ENCODE data around the gene FBLIM1.

FBLIM1 gene

DNA sequence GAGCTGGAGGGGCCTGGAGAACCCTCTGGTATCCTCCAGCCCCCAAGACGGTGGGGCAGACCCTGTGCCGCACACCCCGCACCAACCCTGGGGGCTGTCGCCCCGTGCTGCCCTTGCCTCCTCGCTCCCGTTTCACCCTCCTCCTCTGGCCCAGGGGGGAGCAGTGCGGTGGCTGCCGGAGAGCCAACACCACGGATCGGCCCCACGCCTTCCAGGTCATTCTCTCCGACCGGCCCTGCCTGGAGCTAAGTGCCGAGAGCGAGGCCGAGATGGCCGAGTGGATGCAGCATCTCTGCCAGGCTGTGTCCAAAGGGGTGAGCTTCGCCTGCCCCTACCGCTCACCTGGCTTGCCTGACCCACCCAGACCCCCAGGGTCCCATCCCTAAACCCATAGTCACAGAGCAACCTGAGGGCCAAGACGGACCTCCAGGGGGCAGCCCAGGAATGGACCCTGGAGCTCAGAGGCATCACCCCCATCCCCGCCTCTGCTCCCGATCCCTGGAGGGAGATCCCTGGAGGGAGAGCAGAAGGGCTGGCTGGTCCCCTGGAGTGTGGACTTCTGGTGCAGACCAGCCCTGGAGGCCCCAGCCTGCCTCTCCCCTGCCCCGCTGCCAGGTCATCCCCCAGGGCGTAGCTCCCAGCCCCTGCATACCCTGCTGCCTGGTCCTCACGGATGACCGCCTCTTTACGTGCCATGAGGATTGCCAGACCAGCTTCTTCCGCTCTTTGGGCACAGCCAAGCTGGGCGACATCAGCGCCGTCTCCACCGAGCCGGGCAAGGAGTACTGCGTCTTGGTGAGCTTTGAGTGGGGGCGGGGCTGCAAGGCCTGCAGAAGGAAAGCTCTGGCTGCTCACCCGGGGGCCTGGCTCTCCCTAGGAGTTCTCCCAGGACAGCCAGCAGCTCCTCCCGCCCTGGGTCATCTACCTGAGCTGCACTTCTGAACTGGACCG, 26.6 kb upstream of the FBLIM1 start:
- DNase-seq = no peak

DNA sequence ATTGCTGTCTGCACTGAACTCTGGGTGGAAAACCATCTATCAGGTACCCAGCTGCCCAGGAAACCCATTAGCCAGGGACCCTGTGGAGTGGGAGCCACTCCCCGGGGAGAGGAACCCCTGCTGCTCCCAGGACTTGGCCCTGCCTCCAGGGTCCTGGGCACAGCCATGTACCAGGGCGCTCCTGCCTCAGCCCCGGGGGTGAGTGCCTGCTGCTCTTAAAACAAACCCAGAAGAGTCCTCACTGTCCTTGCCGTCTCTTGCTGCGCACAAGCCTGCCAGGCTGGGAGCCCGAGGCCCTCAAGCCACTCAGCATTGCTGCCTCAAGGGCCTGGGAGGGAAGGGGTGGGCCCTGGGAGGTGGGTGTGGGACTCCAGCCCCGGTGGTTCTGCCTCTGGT, 25.9 kb upstream of the FBLIM1 start:
- DNase-seq = no peak

DNA sequence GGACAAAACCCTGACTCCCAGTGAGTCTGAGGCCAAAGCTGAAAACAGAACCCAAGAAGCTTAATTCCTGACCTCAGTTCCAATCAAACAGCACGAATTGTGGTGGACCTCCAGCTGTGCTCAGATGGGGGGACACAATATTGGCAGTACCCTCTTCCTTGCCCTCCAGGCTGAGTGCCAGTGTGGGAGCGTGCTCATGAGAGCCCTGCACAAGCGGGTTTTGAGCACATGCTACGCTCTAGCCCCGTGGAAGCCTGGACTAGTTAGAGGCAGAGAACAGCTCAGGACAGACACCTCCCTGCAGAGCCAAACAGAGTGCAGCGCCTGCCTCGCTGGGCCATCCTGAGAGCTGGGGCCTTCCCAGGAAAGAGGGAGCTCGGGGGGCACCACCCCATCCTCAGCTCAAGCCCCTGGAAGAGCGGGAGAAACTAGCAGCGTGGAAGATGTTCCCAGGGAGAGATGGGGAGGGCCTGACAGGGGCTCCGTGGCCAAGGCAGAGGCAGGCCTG, 25.3 kb upstream of the FBLIM1 start:
- DNase-seq = no peak

DNA sequence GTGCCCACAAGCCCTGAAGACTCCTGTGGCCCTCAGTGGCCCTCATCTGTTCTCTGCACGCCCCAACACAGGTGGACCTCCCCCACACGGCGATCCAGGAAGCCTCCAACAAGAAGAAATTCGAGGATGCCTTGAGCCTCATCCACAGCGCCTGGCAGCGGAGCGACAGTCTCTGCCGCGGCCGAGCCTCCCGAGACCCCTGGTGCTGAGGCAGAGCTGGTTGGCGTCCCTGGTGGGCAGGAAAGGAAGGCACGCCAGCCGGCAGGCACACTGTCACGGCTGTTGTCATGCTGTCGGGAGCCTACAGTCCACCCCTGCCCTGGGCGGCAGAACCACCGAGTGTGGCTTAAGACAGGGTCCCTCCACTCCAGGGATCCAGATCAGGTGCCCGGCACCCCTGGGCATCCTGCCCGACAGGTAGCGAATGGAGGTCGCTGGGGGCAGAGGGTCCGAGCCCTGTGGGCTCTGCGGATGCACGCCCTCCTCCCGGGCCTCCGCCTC, 24.8 kb upstream of the FBLIM1 start:
- no peak for DNase-seq

DNA sequence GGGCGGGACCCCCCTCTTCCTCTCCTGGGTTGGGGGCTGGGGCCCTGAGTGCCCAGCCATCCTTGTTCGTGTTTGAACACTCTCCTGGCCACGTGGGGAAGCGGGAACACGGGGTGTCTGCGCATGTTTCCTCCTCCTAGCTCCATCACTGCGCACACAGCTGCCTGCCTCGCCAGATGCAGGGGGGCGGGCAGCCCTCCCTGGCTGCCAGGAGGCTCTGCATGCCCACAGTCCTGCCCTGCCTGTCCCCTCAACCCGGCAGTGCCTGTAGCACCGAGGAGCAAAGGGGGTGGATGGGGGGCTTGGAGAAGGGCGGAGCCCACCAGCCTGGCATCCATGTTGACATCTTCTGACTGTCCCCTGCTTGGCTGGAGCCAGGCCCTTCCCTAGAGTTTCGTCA, 24.3 kb upstream of the FBLIM1 start:
- DNase-seq = no peak

DNA sequence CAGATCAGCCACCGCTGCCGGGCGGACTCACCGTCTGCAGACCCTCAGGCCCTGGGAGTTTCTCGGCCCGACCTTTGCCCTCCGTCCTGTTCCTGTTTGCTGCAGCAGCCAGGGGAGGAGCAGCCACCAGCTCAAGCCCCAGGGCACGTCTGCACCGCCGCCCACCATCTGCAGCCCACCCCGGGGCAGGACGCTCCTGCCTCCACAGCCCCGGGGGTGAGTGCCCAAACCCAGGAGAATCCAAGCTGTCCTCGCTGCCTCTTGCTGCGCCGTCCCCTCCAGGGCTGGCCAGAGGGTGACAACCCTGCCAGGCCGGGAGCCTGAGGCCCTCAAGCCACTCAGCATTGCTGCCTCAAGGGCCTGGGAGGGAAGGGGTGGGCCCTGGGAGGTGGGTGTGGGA, 23.7 kb upstream of the FBLIM1 start:
- DNase-seq = no peak

DNA sequence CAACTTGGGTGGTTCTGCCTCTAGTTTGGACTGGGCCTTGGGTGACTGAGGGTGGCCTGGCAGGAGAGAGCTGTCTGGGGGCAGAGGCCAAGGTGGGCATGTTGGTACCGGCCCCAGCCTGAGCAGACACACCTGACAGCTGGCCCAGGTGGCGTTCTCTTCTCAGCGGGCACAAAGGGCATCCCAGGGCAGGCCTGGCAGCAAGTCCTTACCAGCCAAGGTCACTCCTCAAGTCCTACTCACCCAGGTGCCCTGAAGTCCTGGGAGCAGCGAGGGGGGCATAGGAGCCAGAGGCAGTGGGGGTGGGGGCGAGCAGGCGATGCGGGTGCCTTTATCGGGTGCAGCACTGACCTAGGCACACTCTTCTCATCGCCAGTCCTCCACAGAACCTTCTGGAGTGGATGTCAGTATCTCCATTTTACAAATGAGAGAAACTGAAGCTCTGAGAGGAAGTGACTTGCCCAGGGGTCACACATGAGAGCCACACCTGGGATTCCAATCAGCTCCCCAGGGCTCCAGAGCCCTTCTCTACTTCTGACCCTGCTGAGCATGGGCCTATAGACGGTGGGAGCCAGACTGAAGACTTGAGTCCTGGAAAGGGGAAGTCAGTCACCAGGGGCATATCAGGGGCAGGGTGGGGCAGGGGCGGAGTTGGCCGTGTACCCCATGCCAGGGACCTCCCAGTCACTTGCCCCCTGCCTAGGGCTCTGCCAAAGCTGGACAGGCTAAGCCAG, 23.1 kb upstream of the FBLIM1 start:
- no peak for DNase-seq

DNA sequence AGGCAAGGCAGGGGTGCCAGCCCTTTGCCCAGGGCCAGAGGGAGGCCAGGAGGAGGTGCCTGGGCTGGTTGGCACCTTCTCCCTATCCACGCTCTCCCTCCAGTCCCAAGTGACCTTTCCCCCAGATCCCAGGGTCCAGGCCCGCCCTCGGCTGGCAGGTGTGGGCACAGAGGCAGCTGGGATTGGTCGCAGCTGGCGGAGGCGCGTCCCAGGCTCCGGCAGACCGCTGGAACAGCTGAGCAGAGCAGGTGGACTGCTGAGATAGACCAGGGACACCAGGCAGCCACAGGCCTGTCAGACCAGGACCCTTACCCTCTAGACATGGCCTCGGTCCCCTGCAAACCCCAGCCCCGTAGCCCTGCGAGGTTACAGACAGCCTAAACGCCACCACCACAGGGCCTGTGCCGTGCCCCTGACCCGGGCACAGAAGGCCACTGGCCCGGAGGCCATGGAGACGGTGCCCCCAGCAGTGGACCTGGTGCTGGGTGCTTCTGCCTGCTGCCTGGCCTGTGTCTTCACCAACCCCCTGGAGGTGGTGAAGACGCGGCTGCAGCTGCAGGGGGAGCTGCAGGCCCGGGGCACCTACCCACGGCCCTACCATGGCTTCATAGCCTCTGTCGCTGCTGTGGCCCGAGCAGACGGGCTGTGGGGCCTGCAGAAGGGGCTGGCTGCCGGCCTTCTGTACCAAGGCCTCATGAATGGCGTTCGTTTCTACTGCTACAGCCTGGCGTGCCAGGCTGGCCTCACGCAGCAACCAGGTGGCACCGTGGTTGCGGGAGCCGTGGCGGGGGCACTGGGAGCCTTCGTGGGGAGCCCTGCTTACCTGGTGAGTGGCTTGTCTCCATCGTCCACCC, 22.3 kb upstream of the FBLIM1 start, which contains the start of gene SLC25A34:
SLC25A34 (plus strand) TSS at position 221 of the 854 bp plus-strand sequence; CDS start at position 449, 228 bp downstream.
- peak; percentile 91 for DNase-seq

DNA sequence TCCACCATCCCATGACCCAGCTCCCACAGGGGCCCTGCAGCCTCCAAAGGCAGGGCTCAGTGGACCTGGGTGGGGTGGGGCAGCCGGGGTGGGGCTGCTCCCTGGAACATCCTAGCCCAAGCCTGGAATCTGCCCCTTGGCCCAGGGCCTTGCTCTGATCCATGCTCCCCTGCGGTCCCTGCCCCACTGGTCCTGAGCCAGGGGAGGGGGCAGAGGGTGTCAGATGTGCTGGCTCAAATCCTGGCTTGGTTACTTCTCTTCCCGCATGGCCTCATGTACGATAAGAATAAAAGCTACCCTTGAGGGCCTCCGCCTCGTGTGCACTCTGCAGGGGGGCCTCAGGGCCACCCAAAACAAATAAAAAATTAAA, 21.7 kb upstream of the FBLIM1 start:
- no peak for DNase-seq

DNA sequence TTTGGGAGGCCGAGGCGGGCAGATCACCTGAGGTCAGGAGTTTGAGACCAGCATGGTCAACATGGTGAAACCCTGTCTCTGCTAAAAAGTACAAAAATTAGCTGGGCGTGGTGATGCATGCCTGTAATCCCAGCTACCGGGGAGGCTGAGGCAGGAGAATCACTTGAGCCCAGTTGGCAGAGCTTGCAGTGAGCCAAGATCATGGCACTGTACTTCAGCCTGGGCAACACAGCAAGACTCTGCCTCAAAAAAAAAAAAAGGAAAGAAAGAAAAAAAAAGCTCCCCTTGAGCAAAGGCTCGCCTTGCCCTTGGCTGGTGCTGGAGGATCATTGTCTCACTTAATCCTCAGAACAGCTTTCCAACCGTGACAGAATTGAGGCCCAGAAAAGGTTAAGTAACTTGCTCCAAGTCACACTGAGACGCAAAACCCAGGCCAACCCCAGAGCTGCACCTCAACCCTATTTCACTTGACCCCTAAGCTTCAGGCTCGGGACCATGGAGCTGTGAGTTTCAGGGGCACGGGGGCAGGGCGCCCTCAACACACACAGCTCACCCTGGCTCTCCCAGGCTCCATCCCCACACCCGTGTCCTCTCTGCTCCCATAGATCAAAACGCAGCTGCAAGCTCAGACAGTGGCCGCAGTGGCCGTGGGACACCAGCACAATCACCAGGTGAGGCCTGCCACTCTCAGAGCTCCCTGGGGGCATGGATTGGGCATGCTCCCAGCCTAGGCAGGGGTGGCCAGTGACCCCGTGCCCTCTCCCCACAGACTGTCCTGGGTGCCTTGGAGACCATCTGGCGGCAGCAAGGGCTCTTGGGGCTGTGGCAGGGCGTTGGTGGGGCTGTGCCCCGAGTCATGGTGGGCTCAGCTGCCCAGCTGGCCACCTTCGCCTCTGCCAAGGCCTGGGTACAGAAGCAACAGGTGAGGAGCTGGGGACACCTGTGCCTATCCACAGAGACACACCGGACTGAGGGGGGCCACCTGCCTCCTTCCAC, 21.0 kb upstream of the FBLIM1 start:
- DNase-seq = no peak

DNA sequence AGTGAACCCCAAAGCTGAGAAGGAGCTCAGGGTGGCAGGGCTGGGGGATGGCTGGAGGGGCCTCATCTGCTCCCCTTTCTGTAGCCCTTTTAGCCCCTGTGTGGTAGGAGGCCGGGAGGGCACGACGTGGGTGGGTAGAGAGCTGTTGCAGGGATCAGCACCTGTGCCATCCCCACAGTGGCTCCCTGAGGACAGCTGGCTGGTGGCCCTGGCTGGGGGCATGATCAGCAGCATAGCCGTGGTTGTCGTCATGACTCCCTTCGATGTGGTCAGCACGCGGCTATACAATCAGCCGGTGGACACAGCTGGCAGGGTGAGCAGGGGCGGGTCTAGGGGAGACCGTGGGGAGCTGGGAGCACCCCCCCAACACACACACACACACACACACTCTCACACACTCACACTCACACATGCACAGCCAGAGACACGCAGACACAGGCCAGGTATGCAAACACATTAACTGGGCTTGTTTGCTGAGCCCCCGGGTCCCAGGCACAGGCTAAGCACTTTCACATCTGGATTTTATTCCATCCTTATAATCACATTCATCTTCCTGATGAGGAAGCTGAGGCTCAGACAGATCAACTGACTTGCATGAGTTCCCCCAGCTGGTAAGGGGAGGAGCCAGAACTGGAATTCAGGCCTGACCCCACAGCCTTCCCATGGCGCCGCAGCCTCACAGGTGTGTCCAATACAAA, 20.0 kb upstream of the FBLIM1 start:
- DNase-seq = no peak

DNA sequence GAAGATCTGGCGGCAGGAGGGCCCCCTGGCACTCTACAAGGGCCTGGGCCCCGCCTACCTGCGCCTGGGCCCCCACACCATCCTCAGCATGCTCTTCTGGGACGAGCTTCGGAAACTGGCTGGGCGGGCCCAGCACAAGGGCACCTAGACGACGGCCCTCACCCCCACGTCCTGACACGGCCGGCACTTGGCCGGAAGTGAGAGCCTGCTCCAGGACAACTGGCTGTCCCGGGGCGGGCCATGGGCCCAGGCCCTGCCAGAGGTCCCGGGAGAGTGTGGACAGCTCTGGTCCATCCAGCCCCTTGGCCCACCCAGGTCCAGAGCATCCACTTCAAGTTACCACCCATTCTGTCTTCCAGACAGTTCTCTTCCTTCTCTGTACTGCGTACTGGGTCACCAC, 19.3 kb upstream of the FBLIM1 start:
- DNase-seq = no peak

DNA sequence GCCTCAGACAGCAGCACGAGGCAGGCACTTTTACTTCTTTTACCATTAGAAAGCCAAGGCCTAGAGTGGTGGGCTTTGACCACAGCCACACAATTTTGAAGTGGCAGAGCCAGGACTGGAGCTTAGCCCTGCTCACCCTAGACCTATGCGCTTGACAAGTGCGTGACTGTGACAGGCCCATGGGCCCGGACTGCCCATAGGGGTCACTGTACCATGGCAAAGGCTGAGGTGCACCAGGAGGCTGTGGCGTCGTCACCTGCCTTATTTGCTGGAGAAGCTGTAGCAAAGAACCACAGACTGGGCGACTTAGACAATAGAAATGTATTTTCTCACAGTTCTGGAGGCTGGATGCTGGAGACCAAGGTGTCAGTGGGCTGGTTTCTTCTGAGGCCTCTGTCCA, 18.9 kb upstream of the FBLIM1 start:
- DNase-seq = no peak

DNA sequence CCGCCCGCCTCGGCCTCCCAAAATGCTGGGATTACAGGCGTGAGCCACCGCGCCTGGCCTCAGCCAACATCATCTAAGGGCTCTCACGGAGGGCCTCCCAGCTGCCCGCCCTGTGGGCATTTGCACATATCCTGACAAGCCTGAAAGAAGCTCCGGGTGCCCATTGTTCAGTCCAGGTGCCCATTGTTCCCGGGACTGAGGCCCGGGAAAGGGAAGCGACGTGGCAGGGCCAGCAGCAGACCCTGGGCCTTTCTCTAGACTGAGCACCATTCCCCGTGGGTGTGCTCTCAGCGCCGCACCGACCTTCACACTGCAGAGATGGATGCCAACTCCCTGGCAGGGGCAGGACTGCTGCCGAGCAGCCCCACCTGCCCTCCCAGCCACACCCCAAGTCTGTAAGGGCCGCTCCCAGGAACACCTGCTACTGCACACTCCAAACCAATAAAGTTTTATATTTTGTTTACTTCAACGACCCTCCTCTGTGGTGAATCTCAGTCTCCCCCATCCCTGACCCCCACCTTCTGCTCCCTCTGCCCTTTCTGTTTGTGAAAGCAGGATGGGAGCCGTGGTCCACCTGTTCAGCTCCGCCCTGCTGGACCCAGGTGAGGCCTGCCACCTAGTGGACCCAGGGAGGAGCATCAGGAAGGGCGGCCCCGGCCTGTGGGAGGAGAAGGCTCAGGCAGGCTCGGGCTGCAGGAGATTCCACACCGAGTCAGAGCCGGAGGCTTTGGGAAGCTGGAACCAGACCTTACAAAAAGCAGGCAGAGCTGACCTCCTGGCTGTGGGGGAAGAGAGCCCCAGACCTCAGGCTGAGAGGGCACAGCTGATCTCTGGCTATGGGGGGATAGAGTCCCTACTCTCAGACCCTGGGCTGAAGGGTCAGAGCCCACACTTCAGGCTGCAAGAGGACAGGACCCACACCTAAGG, 17.4 kb upstream of the FBLIM1 start:
- DNase-seq = peak; percentile 88

DNA sequence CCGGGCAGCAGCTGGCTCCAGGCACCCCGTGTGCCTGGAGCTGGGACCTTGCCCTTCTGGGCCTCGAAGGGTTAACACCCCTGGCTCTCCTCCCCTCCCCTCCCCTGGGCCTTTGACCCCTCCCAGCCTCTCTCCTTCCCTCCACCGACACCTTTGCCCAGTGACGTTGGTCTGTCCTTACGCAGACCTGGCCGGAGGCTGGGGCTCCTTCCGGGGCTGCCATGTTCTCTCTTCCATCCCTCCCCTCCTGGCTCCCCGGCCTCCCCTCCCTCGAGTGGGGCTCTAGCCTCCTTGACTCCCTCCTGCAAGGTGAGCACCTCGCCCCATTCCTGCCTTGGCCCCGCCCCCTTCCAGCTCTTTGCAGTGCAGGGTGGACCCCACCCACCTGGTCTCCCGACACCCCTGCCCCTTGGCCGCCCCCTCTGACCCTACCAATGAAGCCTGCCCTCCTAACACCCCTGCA, 16.2 kb upstream of the FBLIM1 start, which contains the start of gene TMEM82:
TMEM82 (plus strand) TSS at position 161 of the 463 bp plus-strand sequence; CDS start at position 222, 61 bp downstream.
- DNase-seq = no peak

DNA sequence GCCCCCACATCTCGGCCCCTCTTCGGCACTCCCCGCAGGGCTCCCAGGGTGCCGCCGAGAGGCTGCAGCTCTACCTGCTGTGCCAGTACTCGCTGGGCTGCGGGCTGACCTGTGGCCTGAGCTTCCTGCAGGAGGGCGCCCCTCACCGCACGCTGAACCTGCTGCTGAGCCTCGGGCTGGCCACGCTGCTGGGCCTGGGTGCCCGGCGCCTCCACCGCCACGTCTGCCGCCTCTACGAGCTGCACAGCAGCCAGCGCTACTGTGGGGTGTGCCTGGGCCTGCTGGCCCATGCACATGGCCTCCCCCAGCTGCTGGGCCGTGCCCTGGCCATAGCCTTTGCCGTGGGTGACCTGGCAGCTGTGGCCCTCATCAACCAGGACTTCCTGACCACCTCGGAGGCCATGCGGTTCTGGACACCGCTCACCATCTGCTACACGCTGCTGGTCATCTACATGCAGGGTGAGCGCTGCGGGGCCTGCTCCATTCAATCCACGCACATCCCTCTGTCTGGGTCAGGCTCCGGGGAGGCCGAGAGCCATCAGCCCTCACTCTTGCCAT, 14.4 kb upstream of the FBLIM1 start:
- no peak for DNase-seq

DNA sequence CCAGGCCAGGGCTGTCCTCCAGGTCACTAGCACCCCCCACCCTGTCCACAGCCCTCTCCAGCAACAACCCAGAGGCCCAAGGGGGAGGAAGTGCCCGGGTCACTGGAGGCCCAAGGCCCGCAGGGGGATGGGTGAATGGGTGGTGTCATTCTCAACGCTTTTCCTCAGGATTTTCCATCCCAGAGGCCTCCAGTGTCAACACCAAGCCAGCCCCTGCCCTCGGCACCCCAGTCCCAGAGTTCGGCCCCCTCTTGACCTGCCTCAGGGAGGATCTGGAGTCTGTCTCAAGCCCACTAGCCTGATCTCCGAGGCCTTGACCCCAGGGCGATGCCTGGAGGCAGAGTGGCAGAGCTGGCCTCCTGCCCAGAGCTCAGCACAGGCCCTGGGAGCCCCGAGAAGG, 11.2 kb upstream of the FBLIM1 start:
- no peak for DNase-seq

DNA sequence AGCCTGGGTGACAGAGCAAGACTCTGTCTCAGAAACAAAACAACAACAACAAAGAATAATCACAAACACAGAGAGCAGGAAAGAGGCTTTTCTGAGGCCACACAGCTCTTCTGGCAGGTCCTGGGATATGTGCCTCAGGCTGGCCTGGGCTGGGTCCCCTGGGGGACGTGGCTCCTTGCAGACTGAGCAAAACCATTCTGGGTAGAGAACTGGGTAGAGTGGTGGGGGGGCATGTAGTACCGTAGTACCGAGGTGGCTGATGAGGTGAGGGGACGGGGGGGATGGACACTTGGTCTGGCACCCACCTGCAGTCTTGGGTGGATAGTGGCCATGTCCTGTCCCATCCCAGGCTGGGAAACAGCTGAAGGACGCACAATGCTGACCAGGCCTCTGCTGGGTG, 10.3 kb upstream of the FBLIM1 start:
- DNase-seq = no peak
